T-helper 22 cell (primary cell): Measurements from ENCODE around the gene TSC1.
"Not testable (repeated sequence)": the region's sequence is repeated elsewhere in the genome, so short reads cannot be mapped to it uniquely, and the experiment has no call there.

ENCODE experiments used
- DNase-seq: peaks from one replicate; pipeline ENCODE4 v3.0.0-alpha.2; 2020; ENCODE audit warnings: low read depth

TSC1 gene

GRCh38 chr9:132976571-132976970 is 32.2 kb upstream of the TSC1 start:
- DNase-seq = no peak

GRCh38 chr9:132975961-132976360 is 31.5 kb upstream of the TSC1 start:
- DNase-seq = no peak

DNA sequence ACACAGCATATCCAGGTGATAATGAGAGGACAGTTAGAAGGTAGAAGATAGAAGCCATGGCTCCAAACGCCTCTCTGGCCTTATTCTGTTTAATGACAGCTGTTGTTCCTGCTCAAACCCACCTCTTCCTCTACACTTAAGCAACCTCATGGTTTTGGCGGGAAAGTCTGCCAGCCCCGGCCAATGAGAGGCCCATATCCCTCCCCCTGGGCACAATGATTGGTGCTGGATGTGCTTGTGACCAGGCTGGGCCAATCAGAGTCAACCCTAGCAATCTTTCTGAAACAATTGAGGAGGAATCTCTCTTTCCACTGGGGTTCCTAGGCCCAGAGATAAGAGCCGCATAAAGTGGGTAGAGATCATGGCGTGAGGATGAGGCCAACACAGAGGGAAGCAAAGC is 29.3 kb upstream of the TSC1 start:
- no peak for DNase-seq

GRCh38 chr9:132973166-132973565 is 28.8 kb upstream of the TSC1 start:
- no peak for DNase-seq

GRCh38 chr9:132970324-132971062 is 26.1 kb upstream of the TSC1 start:
- no peak for DNase-seq

DNA sequence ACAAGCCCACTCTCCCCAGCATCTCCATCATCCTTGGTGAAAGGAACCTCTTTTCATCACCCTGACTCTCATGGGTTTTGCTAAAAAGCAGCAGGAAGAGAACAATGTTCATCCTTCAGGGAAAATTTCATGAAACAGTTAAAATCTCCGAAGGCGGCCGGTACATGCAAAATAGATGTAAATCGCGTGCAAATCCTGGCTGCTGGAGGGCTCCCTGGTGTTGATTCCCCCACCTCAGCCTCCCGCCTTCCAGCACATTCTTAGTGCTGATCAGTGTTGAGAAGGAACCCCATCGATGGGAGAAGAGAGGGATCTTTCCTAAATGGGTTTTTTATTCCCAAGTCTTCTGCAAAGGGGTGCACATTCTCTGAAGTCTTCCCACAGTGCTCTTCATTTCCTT is 25.4 kb upstream of the TSC1 start:
- no peak for DNase-seq

DNA sequence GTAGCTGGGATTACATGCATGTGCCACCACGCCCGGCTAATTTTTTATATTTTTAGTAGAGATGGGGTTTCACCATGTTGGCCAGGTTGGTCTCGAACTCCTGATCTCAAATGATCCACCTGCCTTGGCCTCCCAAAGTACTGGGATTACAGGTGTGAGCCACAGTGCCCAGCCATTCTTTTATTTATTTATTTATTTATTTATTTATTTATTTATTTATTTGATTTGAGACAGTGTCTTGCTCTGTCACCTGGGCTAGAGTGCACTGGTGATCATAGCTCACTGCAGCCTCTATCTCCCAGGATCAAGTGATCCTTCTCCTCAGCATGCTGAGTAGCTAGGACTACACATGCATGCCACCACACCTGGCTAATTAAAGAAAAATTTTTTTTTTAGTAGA is 23.5 kb upstream of the TSC1 start:
- not testable (repeated sequence) for DNase-seq

GRCh38 chr9:132965478-132965877 is 21.1 kb upstream of the TSC1 start:
- no peak for DNase-seq

DNA sequence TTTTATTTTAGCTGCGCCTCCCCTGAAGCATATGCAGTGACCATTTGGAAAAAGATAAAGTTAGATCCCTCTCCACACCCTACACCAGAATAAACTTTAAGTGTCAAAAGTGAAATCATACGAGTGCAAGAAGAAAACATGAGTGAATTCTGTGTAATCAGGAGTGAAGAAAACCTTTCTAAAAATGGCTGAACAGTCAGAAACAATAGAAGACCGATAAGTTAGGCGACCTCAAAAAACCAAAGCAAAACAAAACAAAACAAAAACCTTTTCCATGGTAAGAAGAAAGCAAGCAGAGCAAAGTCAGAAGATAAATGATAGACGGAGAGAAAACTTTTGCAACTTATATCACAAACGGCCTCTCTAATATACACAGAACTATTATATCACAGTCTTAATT is 16.6 kb upstream of the TSC1 start:
- DNase-seq = no peak

GRCh38 chr9:132957805-132958204 is 13.4 kb upstream of the TSC1 start:
- DNase-seq = no peak

- no peak for DNase-seq
Measured at GRCh38 chr9:132955768-132956167, 11.4 kb upstream of the TSC1 start.

DNA sequence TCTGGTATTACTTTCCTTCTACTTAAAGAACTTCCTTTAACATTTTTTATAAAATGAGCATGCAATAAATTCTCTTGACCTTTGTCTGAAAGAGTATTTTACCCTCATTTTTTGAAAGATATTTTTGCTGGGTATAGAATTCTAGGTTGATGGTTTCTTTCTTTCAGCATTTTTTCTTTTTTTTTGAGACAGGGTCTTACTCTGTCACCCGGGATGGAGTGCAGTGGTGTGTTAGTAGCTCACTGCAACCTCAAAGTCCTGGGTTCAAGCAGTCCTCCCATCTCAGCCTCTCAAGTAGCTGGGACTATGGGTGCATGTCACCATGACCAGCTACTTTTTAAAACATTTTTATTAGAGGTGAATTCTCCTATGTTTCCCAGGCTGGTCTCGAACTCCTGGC is 10.7 kb upstream of the TSC1 start:
- DNase-seq = no peak

DNA sequence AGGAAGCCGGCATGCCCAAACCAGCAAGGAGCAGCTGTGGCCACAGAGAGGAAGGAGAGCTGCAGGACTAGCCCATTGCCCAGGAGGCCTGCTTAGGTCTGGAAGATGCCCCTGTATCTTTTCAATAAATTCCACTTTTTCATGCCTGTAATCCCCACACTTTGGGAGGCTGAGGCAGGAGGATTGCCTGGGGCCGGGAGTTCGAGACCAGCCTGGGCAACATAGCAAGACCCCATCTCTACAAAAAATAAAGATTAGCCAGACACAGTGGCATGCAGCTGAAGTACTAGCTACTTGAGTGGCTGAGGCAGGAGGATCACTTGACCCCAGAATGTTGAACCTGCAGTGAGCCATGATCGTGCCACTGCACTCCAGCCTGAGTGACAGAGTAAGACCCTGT is 5.3 kb upstream of the TSC1 start:
- no peak for DNase-seq

GRCh38 chr9:132948482-132949050 is 4.2 kb upstream of the TSC1 start:
- DNase-seq = no peak

- DNase-seq = no peak
Measured at GRCh38 chr9:132947756-132948155, 3.3 kb upstream of the TSC1 start.

DNA sequence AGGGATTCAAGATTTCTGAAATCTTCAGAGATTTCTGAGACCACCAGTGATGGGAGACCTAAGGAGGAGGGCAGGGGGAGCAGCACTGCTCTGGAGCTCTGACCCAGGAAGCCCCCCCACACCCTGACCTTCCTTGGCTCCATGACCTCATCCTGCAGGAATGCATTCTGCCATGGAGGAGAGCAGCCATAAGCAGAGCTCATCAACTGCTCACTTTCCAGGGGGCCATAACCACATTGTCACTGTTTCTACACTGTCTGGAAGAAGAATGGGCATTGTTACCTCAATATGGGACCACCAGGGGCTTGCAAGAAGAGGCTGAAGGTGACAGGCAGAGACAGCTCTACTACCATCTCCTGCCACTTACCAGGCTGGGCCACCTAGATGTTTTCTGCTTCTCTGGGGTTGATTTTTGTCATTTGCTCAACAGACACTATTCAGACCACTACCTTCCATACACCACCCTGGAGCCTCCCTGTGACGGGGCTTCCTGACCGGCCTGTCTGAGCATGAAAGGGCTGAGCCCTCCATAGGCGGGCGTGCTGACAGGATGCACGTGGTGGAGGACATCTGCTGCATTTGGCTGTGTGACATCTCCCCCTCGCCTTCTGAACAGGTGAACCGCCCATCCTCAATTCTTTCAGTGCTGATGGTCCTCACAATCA is 2.3 kb upstream of the TSC1 start:
- DNase-seq = no peak

GRCh38 chr9:132946211-132946610 is 1.8 kb upstream of the TSC1 start:
- DNase-seq = no peak

DNA sequence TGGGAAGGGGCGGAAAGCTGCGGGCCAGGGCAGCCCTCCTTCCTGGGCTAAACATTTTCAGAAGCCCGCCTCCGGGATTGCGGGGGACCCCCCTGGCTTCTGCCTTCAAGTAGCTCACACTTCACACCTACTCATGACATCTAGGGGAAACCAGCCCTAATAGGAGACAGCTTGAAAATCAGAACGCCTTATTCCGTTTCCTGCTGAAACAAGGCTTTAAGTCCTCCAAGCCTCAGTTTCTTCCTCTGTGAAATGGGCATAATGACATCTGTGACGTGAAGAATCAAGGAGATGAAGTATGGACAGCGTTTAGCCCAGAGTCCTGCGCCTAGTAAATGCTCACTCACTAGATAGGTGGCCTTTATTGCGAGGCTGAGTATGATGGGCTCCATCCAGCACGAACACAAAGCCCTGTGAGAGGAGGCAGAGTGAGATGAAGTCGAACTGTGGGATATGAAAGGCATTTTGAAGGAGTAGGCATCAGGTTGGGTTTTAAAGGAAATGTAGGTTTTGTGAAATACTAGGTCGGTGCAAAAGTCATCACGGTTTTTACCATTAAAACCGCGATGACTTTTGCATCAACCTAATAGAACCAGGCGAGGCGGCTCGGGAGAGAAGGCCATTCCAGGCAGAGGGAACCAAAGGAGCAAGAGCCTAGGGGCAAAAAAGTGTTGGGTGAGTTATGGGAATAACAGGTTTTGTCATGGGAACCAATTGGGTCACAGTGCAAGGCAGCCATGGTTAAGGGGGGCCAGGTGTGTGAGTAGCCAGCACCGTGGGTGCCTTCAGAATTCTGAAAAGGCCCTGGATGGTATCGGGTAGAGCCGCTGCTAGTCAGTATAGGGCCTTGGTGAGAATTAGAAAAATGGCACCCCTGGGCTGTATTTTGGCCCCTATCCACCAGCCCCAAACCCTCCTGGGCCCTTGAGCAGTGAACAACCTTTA is 1.0 kb upstream of the TSC1 start:
- DNase-seq = no peak

- DNase-seq = no peak
Measured at GRCh38 chr9:132943651-132944293, 644 bp downstream of the TSC1 start.

GRCh38 chr9:132942541-132943182 is 1.8 kb downstream of the TSC1 start:
- DNase-seq = no peak

GRCh38 chr9:132939169-132939568 is 5.2 kb downstream of the TSC1 start:
- DNase-seq = no peak
